Measurements from ENCODE around the gene OGT. TPM values are rescaled to one million over a fixed set of nuclear protein-coding genes. Genes with fewer than 3 reads are reported as not detected.

OGT gene
- total RNA-seq, 4 donors from 2014 or later = 56.3 to 157 (median 67.0) TPM

DNA sequence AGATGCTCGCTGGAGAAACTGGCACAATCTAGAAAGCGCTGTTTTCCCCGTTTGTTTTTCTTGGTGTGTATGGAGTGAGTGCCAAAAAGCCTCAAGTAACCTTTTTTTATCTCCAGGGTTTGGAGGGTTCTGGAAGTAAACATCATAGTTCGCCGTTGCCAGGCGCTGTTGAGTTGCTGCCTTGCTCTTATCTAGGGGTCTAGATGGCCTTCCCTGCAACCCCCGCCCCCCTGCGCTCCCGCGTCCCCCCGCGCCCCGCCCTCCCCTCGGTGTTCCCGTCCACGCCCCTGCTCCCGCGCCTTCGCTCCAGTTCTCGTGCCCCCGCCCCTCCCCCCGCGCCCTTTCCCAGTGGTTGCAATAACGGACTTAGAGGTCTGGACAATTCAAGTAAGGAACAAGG, 44.8 kb downstream of the OGT start:
- no peaks in the 10 kb centered on the region for H3K4me1 ChIP-seq
- intact Hi-C loops (cut with DNase I) = no loop called here
- H3K27me3 ChIP-seq = no peaks in the 10 kb centered on the region
- no peak overlapping the region for H3K4me3 ChIP-seq
- 86 to 88% methylated on average over 6 to 15 of the region's 24 CpGs for WGBS, 2 donors
- no peak for TF ChIP-seq POLR2A (IDR thresholded peaks at IDR 0.05)
- TF ChIP-seq, protein P1, sequence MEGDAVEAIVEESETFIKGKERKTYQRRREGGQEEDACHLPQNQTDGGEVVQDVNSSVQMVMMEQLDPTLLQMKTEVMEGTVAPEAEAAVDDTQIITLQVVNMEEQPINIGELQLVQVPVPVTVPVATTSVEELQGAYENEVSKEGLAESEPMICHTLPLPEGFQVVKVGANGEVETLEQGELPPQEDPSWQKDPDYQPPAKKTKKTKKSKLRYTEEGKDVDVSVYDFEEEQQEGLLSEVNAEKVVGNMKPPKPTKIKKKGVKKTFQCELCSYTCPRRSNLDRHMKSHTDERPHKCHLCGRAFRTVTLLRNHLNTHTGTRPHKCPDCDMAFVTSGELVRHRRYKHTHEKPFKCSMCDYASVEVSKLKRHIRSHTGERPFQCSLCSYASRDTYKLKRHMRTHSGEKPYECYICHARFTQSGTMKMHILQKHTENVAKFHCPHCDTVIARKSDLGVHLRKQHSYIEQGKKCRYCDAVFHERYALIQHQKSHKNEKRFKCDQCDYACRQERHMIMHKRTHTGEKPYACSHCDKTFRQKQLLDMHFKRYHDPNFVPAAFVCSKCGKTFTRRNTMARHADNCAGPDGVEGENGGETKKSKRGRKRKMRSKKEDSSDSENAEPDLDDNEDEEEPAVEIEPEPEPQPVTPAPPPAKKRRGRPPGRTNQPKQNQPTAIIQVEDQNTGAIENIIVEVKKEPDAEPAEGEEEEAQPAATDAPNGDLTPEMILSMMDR (IDR thresholded peaks at IDR 0.05) = no peak
- no peak overlapping the region for H3K27ac ChIP-seq
- H3K36me3 ChIP-seq = peaks cover 0 to 80% (median 8%) of the 10 kb centered on the region in 3 donors
- H3K9me3 ChIP-seq = no peaks in the 10 kb centered on the region
- no peak for DNase-seq

DNA sequence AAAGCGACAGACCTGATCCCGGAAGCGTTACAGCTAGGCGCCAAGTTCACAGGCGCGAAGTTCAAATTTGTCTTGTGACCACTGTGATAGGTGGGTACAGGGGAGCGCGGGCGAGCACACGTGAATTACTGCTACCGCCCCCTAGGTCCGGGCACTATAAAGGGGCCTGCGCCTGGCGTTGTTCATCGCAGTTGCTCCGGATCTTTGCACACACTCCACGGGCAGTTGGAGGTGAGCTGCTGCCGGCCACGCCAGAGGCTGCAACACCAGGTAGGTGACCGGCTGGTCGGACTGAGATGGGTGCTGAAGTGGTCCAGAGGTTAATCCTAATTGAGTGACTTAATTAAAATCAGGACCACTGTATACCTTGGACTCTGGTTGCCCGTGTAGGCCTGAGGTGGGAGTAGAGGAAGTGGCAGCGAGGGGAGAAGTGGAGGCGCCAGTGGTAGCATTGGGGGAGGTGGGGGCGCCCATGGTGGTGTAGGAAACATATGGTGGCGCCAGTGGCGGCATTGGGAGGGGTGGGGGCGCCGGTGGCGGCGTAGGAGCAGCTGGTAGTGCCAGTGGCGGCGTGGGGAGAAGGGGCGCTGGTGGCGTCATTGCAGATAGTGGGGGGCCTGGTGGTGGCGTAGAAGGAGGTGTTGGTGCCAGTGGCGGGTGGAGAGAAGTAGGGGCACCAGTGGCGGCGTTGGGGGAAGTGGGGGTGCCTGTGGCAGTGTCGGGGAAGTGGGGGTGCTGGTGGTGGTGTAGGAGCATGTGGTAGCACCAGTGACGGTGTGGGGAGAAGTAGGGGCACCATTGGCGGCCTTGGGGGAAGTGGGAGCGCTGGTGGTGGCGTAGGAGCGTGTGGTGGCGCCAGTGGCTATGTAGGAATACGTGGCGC, 45.6 kb downstream of the OGT start, which contains the start of gene GCNA:
Gene GCNA, plus strand, starts transcription at position 185 of the 883 bp plus-strand sequence. CDS start 2,385 bp downstream, outside the sequence.
- no peak for TF ChIP-seq POLR2A (IDR thresholded peaks at IDR 0.05)
- TF ChIP-seq, protein P1 (IDR thresholded peaks at IDR 0.05) = no peak
- Histone ChIP-seq H3K9me3 (no peaks in the 10 kb centered on the region), H3K27ac (no peak within 1 kb of the TSS), H3K4me3 (no peak within 1 kb of the TSS), H3K27me3 (no peaks in the 10 kb centered on the region), H3K36me3 (peaks cover 0 to 74% (median 6%) of the 10 kb centered on the region in 3 donors), H3K4me1 (no peaks in the 10 kb centered on the region)
- no peak for DNase-seq
- intact Hi-C loops (cut with DNase I) = no loop called here
- WGBS, 2 donors = 93 to 94% methylated on average over 29 to 39 of the region's 48 CpGs

DNA sequence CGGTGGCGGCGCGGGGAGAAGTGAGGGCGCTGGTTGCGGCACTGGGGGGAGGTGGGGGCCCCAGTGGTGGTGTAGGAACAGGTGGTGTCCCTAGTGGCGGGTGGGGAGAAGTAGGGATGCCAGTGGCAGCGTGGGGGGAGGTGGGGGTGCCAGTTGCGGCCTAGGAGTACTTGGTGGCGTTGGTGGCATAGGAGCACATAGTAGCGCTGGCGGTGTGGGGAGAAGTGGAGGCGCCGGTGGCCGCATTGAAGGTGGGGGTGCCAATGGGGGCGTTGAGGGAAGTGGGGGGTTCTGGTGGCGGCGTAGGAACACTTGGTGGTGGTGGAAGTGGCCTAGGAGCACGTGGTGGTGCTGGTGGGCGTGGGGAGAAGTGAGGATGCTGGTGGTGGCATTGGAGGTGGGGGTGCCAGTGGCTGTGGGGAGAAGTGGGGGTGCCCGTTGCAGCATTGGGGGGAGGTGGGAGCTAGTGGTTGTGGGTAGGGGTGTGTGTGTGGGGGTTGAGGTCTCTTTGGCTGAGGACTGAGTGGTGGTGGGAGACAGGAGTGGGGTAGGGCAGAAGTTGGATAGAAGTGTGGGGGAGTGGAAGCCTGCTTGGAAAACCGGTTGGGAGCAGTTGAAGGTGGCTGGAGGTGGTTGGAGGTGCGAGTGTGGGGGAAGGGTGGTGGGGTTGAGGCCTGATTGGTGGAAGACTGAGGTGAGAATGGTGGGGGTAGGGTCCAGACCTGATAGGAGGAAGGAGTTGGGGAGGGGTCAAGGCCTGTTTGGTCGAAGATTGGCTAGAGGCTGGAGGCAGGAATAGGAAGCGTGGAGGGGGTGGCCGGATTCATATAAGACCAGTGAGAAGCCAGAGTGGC, 46.5 kb downstream of the OGT start:
- H3K4me3 ChIP-seq = no peak overlapping the region
- 92 to 93% methylated on average over 21 to 23 of the region's 26 CpGs for WGBS, 2 donors
- H3K27ac ChIP-seq = no peak overlapping the region
- intact Hi-C loops (cut with DNase I) = no loop called here
- no peaks in the 10 kb centered on the region for H3K27me3 ChIP-seq
- H3K4me1 ChIP-seq = no peaks in the 10 kb centered on the region
- TF ChIP-seq, protein P1 (IDR thresholded peaks at IDR 0.05) = no peak
- TF ChIP-seq POLR2A (IDR thresholded peaks at IDR 0.05) = no peak
- H3K36me3 ChIP-seq = peaks cover 0 to 65% (median 0%) of the 10 kb centered on the region in 3 donors
- DNase-seq = no peak
- no peaks in the 10 kb centered on the region for H3K9me3 ChIP-seq

GRCh38 chrX:71579990-71580380, 47.1 kb downstream of the OGT start:
- Histone ChIP-seq H3K27me3 (no peaks in the 10 kb centered on the region), H3K36me3 (peaks cover 0 to 59% (median 0%) of the 10 kb centered on the region in 3 donors), H3K4me3 (no peak overlapping the region), H3K4me1 (no peaks in the 10 kb centered on the region), H3K27ac (no peak overlapping the region), H3K9me3 (no peaks in the 10 kb centered on the region)
- no peak for DNase-seq
- intact Hi-C loops (cut with DNase I) = no loop called here
- no peak for TF ChIP-seq POLR2A (IDR thresholded peaks at IDR 0.05)
- TF ChIP-seq, protein P1 (IDR thresholded peaks at IDR 0.05) = no peak
- WGBS, 2 donors = 67 to 79% methylated on average over 5 to 7 of the region's 7 CpGs

All from esophagus squamous epithelium (tissue), 5 donors.